Measurements from ENCODE around the gene STIL.
"Not testable (repeated sequence)": the region's sequence is repeated elsewhere in the genome, so short reads cannot be mapped to it uniquely, and the experiment has no call there.

The STIL gene

DNA sequence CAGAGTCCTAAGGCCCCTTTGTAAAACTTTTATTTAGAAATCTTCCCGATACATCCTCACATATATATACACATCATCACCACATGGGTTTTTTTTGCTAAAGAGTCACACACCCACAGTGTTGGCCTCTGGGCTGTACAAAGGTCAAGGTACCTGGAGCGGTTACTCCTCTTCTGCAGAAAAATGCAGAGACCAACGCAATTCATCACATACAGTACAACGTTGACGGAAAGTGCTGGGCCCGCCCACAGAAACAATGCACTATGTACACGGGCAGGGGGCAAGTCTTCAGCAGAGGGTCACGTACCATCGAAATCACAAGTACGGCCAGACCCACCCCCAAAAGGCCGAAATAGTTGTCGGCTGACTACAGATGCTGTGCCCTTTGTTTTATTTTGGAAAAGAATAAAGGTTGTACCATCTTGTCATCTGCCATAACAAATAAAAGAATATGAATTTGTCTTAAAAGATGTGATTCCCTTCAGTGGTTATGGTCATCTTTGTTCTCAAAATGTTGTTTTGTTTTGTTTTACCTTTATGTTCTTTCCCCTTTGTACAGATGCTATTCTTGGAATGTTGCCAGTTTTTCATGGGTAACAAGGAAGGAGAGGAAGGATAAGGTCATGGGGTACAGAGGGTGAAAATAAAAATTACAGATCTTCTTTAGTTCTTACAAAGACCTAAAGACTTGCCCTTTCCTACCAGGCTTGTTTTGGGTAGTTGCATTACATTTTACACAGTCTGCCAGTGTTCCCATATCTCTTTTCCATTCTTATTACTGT, 97.5 kb downstream of the STIL start:
- no peak for DNase-seq

DNA sequence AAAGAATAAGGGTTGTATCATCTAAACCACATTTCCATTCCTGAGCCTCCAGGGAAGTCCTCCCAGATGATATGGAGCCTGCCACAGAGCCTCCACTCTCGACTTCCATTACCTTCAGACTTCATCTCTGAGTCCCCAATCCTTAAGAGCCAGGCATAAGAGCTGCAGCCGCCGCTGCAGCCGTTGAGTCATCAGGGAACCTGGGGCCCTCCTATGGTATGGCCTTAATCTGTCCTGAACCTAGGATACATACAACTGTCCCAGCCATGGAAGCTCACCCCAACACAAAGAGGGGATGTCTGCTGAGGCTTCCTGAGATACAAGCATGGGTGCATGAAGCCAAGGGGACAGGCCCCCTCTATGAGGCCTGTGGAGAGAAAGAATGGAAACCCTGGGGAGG, 98.2 kb downstream of the STIL start:
- no peak for DNase-seq

DNA sequence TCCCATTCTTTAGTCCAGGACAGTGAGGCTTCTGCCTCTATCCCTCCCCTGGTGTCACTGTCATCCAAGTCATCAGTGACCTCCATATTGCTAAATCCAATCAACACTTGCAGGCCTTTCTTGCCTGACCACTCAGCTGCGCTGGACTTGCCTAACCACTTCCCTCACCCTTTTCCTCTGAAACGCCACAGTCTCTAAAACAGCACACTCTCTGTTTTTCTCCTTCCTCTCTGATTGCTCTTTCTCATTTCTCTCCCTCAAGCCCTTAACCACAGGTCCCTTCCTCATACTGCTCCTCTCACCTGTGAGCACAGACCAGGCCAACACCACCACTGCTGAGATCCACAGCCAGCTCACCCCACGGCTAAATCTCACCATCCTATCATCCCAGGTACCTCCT, 99.4 kb downstream of the STIL start:
- no peak for DNase-seq

DNA sequence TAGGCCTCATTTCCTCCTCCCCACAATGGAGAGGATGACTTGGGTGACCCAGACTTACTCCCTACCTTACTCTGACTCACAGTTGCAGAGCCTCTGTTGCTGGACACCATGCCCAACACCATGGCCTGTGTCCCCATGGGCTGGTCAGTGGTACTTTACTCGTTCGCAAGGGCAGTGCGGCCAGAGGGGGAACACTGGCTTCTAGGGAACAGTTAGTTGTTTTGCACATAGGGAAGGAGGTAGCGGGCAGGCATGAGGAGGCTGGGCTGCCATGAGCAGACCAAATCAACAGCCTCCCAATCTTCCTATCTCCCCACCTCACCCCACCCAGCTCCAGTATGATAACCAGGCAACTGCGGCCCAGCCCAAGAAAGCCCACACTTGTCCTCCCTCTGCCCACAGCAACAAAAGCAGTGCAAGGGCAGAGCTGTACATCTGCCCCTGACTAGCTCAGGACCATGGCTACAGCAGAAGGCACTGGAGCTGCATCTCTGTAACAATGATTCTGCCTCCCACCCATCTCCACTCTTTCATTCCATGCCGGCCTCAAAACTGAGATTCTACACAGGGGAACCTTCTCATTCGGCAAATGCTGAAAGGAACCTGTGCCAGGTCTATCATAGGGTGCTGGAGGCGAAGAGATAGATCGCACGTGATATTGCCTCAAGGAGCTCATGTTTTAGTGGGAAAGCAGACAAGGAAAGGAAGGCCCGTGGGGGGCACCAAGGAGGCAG, 100.5 kb downstream of the STIL start:
- DNase-seq, result no peak

DNA sequence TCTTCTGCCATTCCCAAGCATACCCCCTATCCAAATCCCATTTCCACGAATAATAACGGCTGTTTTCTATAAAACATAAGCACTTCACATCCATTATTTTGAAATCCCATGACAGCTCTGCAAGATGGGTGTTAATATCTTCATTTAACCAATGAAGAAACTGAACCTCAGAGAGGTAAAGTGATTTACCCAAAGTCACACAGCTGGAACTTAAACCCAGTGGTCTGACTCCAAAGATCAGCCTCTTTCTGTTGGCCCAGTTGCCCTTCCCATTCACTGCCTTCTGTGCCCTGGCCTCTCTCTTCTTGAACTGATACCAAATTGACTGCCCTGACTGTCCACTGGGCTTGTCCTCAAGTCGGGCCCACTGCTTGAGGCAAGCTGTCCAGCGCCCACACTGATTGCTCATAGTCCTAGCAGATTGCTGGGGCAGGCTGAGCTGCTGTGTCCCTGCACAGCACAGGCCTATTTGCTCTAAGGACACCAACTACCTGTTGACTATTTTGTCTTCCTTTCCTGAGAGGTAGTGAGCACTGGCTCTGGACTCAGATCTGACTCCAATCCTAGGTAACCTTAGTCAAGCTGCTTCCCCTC, 101.2 kb downstream of the STIL start:
- no peak for DNase-seq

DNA sequence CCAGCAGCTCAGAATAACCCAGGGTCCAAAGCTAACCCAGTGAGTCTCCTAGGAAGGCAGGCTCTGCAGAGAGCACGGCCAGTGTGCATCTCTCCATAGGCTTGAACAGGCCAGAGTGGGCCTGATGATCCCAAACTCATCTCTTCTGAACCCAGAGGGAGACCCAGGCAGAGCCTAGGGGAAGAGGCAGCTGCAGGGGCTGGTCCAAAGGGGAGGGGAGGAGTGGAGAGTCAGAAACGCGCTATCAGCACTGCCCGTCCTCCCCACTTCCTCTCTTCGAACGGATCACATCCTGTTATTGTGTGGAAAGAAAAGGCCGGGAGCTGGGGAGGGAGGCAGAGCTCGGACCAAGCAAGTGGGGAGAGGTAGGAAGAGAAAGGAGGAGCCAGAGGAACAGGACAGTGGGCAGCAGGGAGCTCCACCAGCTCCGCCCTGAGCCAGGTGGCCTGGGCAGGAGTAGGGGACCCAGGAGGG, 102.1 kb downstream of the STIL start:
- no peak for DNase-seq

DNA sequence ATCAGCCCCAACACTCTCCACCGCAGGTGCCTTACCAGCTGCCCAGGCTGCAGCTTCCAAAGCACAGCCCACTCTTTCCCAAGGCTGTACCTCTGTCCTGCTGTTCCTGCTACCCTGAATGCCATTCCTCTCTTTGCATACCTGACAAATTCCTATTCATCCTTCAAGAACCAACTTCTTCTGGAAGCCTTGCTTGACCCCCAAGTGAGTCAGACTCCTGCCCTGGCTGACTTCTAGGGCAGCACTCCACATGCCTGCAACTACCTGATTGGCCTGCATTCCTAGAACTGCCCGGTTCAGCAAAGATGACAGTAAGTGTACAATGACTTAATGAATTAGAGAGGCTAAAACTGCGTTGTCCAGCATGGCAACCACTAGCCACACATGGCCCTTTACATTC, 103.3 kb downstream of the STIL start:
- no peak for DNase-seq

DNA sequence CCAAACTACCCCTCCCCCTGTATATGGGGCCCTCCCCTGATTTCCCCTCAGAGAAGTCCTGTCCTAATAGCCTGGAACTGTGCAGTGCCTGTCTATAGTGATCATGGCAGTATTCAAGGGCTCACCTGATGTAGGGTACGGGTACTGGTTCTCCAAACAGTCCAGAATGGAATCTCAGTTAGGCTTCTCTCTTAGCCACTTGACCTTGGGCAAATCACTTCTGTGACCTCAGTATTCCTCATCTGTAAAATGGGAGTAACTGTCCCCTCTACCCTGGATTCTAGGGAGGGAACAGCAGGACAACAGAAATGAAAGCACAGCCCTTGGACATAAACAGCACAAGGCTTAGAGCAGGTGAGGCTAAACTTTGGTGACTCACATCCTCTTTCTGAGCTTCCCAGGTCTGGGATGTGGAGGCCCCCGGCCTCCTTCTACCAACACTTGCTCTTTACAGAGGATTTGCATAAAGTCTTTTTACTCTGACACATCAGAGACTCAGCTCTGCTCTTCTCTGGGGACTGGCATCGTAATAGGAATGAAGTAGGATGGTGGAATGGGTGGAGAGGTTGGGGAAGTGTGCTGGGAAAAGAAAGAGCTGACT, 104.1 kb downstream of the STIL start:
- DNase-seq, result no peak

DNA sequence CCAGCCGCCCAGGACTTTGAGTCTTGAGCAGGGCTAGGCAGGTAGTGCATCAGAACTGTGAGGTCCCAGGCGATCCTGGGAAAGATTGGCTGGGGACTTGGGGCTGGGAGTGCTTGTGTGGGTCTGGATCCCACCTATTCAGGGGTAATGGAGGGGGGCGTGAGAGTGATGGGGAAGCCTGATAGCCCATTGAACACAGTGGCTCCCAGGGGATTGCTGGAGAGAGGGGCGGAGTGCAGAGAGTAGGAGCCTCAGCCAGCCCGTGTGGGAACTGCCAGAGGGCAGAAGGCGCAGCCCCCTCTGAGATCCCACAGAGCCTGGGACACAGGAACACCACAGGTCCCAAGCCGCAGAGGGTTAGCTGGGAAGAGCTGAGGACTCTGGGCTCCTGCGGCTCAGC, 104.9 kb downstream of the STIL start:
- DNase-seq, result no peak

DNA sequence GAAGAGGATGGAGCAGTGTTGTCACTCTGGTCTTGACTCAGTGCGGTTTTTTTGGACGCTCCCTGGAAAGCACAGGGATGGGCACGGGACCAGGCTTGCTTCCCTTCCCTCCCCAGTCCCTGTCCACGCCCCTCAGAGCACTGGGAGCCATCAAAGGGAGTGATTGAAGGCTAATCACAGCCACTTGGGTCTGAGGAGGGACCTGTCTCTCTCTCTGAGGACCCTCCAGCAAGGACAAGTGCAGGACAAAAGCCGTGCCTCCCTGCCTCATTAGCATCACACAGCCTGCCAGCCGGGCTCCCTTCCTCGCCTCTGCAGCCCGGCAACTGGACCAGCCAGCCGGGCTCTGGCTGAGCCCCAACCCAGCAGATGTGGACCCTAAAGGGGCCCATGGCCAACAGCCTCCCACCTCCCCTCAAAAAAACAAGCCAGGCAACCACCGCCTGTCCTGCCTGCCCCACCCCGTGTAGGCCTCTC, 105.5 kb downstream of the STIL start:
- DNase-seq, result no peak

DNA sequence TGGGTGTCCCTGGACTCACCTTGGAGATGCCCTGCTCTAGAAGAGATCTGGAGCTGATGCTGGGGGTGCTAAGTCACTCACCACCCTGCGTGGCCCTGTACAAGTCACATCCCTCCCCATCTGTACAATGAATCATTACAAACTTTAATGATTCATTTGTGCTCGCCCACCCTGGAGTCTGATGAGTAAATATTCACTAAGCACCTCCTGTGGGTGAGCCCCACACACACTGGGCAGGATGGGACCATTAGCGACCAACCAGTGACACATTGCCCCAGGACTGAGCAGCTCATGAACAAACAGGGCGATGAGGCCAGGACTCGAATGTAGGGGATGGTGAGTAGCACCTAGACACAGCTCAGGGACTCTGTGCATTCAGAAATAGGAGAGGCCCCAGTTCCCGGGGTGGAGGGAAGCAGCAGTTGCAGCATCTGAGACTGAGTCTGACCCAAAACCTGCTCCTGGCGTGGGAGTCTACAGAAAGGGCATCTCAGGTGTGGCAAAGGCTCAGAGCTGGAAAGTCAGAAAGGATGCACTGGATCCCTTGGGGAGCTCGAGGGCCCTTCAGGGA, 106.1 kb downstream of the STIL start:
- no peak for DNase-seq

DNA sequence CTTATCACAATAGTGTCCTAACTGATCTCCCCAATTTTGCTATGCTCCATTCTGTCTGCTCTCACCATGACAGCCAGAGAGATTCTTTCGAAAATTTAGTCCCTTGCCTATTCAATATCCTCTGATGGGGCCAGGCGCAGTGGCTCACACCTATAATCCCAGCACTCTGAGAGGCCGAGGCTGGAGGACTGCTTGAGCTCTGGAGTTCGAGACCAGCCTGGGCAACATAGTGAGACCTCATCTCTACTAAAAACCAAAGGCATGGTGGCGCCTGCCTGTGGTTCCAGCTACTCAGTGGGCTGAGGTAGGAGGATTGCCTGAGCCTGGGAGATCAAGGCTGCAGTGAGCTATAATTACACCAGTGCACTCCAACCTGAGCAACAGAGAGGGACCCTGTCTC, 108.0 kb downstream of the STIL start:
- DNase-seq, result no peak

DNA sequence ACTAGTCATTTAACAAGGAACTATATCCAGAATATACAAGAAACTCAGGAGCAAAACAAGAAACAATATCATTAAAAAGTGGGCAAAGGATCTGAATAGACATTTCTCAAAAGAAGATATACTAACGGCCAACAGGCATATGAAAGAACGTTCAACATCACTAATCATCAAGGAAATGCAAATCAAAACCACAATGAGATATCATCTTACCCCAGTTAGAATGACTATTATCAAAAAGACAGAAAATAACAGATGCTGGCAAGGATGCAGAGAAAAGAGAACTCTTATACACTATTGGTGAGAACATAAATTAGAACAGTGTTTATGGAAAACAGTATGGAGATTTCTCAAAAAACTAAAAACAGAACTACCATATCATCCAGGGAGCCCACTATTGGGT, 110.4 kb downstream of the STIL start:
- not testable (repeated sequence) for DNase-seq

DNA sequence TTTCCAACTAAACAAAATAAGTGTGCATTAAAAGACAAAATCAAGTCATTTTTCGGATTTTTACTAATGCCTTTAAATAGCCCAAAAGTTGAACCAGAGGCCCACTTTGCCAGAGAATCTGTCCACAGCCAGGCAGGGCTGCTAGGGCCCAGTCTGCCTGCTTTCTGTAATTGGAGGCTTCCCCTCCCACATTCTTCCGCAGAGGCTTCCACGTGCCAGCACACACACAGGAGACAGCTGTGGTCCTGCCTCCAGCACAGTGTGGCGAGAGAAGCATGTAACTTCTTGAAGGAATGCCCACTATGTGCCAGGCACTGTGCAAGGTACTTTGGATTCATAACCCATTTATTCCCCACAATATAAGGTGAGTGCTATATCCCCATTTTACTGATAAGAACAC, 112.8 kb downstream of the STIL start:
- DNase-seq, result no peak

All from CD4-positive, alpha-beta T cell treated with Interleukin-1 beta for 1 hour (primary cell).